Measurements from ENCODE around the gene UBE2L3. TPM values are rescaled to one million over a fixed set of nuclear protein-coding genes. Genes with fewer than 3 reads are reported as not detected.
A peak's percentile ranks its signal among the peaks of the same experiment; 100 is the strongest.
"Not testable (repeated sequence)": the region's sequence is repeated elsewhere in the genome, so short reads cannot be mapped to it uniquely, and the experiment has no call there.

Gene UBE2L3
- total and polyA plus RNA-seq, 8 donors: 23.1 to 94.2 (median 50.7) TPM

- DNase-seq: peak in 1 of 2 donors; percentile 61
- Histone ChIP-seq H3K36me3 (no peaks in the 10 kb centered on the region), H3K4me1 (peaks cover 45 to 57% (median 51%) of the 10 kb centered on the region in 4 donors), H3K27ac (peak overlapping the region; percentile 93 to 97 (median 95)), H3K27me3 (no peaks in the 10 kb centered on the region), H3K4me3 (peak overlapping the region; percentile 87 to 97 (median 95)), H3K9me3 (no peaks in the 10 kb centered on the region)
- intact Hi-C loops (cut with DNase I; ENCODE audit: low total_unique reads): no loop called here
- 0 to 1% (median 1%) methylated on average over 25 to 26 of the region's 26 CpGs for WGBS, 5 donors
- TF ChIP-seq POLR2AphosphoS5 (IDR thresholded peaks at IDR 0.05) (no peak), POLR2A (IDR thresholded peaks at IDR 0.05) (no peak), EP300 (IDR thresholded peaks at IDR 0.05) (no peak), CTCF (IDR thresholded peaks at IDR 0.05) (no peak)
Measured at GRCh38 chr22:21568347-21569075, 997 bp downstream of the UBE2L3 start.

- Histone ChIP-seq H3K27ac (peak overlapping the region in 3 of 5 donors; percentile 94 to 96 (median 95)), H3K4me1 (peaks cover 50 to 62% (median 56%) of the 10 kb centered on the region in 4 donors), H3K4me3 (peak overlapping the region; percentile 87 to 97 (median 95))
- 21 to 42% (median 28%) methylated on average over 12 of the region's 12 CpGs for WGBS, 5 donors
- H3K36me3 ChIP-seq; DNase-seq; intact Hi-C loops (cut with DNase I; ENCODE audit: low total_unique reads); H3K9me3 ChIP-seq; H3K27me3 ChIP-seq: not testable (repeated sequence)
Measured at GRCh38 chr22:21569076-21569427, 1.5 kb downstream of the UBE2L3 start.

- WGBS, 5 donors: 41 to 48% (median 43%) methylated on average over 8 of the region's 8 CpGs
- intact Hi-C loops (cut with DNase I; ENCODE audit: low total_unique reads): no loop called here
- no peaks in the 10 kb centered on the region for H3K27me3 ChIP-seq
- peak overlapping the region in 1 of 5 donors; percentile 0 for H3K27ac ChIP-seq
- no peaks in the 10 kb centered on the region for H3K9me3 ChIP-seq
- H3K36me3 ChIP-seq: no peaks in the 10 kb centered on the region
- peak overlapping the region; percentile 87 to 97 (median 95) for H3K4me3 ChIP-seq
- peaks cover 56 to 68% (median 62%) of the 10 kb centered on the region in 4 donors for H3K4me1 ChIP-seq
- no peak for DNase-seq
- TF ChIP-seq POLR2AphosphoS5 (IDR thresholded peaks at IDR 0.05) (no peak), CTCF (IDR thresholded peaks at IDR 0.05) (no peak), POLR2A (IDR thresholded peaks at IDR 0.05) (no peak), EP300 (IDR thresholded peaks at IDR 0.05) (no peak)
Measured at GRCh38 chr22:21569459-21570170, 2.1 kb downstream of the UBE2L3 start.

GRCh38 chr22:21570398-21570797 is 2.9 kb downstream of the UBE2L3 start:
- no peaks in the 10 kb centered on the region for H3K9me3 ChIP-seq
- H3K27ac ChIP-seq: peak overlapping the region in 1 of 5 donors; percentile 0
- no peaks in the 10 kb centered on the region for H3K27me3 ChIP-seq
- no peak overlapping the region for H3K4me3 ChIP-seq
- H3K36me3 ChIP-seq: no peaks in the 10 kb centered on the region
- intact Hi-C loops (cut with DNase I; ENCODE audit: low total_unique reads): no loop called here
- peaks cover 60 to 76% (median 67%) of the 10 kb centered on the region in 4 donors for H3K4me1 ChIP-seq
- TF ChIP-seq EP300 (IDR thresholded peaks at IDR 0.05): no peak
- TF ChIP-seq CTCF (IDR thresholded peaks at IDR 0.05): no peak
- TF ChIP-seq POLR2AphosphoS5 (IDR thresholded peaks at IDR 0.05): no peak
- no peak for TF ChIP-seq POLR2A (IDR thresholded peaks at IDR 0.05)
- 46 to 57% (median 50%) methylated on average over 4 of the region's 4 CpGs for WGBS, 5 donors
- no peak for DNase-seq

Data from stomach (tissue), 9 donors.